ENCODE results near the gene ROCK1.

GRCh38 chr18:21053127-21053526 is 58.5 kb downstream of the ROCK1 start:
- no peak for TF ChIP-seq GATA2 (IDR thresholded peaks at IDR 0.05; ENCODE audit: low read depth, low read length)
- TF ChIP-seq GATA3 (IDR thresholded peaks at IDR 0.05; ENCODE audit: low read depth, low read length): no peak

All from SH-SY5Y (cell line).